ENCODE data around the gene RAX.

- TF ChIP-seq, protein P1, sequence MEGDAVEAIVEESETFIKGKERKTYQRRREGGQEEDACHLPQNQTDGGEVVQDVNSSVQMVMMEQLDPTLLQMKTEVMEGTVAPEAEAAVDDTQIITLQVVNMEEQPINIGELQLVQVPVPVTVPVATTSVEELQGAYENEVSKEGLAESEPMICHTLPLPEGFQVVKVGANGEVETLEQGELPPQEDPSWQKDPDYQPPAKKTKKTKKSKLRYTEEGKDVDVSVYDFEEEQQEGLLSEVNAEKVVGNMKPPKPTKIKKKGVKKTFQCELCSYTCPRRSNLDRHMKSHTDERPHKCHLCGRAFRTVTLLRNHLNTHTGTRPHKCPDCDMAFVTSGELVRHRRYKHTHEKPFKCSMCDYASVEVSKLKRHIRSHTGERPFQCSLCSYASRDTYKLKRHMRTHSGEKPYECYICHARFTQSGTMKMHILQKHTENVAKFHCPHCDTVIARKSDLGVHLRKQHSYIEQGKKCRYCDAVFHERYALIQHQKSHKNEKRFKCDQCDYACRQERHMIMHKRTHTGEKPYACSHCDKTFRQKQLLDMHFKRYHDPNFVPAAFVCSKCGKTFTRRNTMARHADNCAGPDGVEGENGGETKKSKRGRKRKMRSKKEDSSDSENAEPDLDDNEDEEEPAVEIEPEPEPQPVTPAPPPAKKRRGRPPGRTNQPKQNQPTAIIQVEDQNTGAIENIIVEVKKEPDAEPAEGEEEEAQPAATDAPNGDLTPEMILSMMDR (IDR thresholded peaks at IDR 0.05): no peak
- no peak for TF ChIP-seq EZH2 (IDR thresholded peaks at IDR 0.05; ENCODE audit: borderline replicate concordance, insufficient read depth, low read depth, low read length, poor library complexity, severe bottlenecking)
These were observed 8.5 kb downstream of the RAX start for GRCh38 chr18:59264651-59265245.
